Measurements from ENCODE around the gene WAS. TPM values are rescaled to one million over a fixed set of nuclear protein-coding genes. Genes with fewer than 3 reads are reported as not detected.
"Not testable (repeated sequence)": the region's sequence is repeated elsewhere in the genome, so short reads cannot be mapped to it uniquely, and the experiment has no call there.

The WAS gene
- total RNA-seq, 1 experiment from 2014 or later = 0.79 TPM

DNA sequence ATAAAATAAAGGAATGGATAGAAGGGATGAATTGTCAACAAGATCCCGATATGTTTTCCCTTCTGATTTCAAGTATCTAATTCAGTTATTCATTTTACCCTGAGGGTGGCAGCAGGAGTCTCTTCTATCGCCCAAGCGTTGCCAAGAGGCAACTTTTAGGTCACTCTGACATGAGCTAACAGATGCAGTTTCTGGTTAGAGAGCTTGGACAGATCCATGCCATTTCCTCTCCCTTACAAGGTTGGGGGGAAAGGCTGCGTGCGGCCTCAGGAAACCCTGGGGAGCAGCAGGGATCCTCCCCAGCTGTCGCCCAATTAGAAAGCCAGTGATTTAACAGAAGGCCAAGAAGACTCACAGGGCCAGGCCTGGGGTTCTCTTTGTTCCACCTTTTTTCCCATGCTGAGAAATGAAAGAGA lies 35.3 kb upstream of the WAS start:
- POLR2A ChIA-PET = interaction anchor here (1.7 kb wide), 1 partner anchor 28 kb away, joined by 5 read pairs; no protein-coding TSS in a partner anchor
- TF ChIP-seq ZNF232 (CRISPR knock-in tag; IDR thresholded peaks at IDR 0.05) = no peak
- TF ChIP-seq SMAD3 (CRISPR knock-in tag; IDR thresholded peaks at IDR 0.05; ENCODE audit: borderline replicate concordance) = no peak
- TF ChIP-seq, protein P1, sequence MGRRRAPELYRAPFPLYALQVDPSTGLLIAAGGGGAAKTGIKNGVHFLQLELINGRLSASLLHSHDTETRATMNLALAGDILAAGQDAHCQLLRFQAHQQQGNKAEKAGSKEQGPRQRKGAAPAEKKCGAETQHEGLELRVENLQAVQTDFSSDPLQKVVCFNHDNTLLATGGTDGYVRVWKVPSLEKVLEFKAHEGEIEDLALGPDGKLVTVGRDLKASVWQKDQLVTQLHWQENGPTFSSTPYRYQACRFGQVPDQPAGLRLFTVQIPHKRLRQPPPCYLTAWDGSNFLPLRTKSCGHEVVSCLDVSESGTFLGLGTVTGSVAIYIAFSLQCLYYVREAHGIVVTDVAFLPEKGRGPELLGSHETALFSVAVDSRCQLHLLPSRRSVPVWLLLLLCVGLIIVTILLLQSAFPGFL (CRISPR knock-in tag; IDR thresholded peaks at IDR 0.05; ENCODE audit: borderline replicate concordance) = no peak
- TF ChIP-seq, protein P2, sequence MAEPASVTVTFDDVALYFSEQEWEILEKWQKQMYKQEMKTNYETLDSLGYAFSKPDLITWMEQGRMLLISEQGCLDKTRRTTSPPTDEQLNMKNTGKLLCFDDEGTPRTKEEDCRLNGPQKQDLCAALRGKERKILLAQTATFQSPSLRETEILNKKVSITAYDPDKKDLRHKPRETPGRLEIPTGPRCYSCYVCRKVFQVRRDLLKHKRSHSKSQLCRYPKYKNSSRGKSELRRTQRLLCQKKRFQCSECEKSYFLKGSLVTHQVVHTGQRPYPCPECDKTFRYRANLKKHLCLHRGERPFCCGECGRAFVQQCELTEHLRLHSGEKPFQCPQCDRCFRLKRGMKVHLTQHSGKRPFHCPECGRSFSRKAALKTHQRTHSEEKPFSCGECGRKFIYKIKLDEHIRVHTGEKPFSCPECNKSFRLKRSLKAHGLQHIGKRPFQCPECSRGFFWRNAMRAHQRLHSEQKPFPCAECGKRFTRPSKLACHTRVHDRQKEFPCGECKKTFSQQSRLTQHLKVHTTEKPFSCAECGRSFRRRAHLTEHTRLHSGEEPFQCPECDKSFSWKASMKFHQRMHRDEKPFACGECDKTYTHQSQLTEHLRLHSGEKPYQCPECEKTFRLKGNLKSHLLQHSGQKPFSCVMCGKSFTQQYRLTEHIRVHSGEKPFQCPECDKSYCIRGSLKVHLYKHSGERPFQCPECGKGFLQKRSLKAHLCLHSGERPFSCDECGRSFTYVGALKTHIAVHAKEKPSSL (CRISPR knock-in tag; conservative IDR thresholded peaks at IDR 0.05) = no peak
- no peak for TF ChIP-seq ZNF396 (CRISPR knock-in tag; IDR thresholded peaks at IDR 0.05; ENCODE audit: borderline replicate concordance)
- no peak for TF ChIP-seq FOXK1 (CRISPR knock-in tag; IDR thresholded peaks at IDR 0.05)
- H3K4me1 Mint-ChIP-seq = peaks cover 18% of the 10 kb centered on the region
- CTCF ChIA-PET = interaction anchor here (0.6 to 1.8 kb wide), 17 partner anchors 17 to 310 kb away, joined by 3 to 9 read pairs (median 3); partner anchors contain the start of genes HDAC6 and SUV39H1
- ATAC-seq = peak; percentile 96
- H3K27me3 Mint-ChIP-seq (ENCODE audit: low read depth) = peaks cover 25% of the 10 kb centered on the region
- no peak overlapping the region; the same call in 1 of the 2 replicates for H3K27ac Mint-ChIP-seq
- H3K4me3 Mint-ChIP-seq = no peak overlapping the region
- H3K9me3 Mint-ChIP-seq = no peaks in the 10 kb centered on the region
- no peaks in the 10 kb centered on the region for H3K36me3 Mint-ChIP-seq
- DNase-seq (ENCODE audit: low spot score) = peak; percentile 21

DNA sequence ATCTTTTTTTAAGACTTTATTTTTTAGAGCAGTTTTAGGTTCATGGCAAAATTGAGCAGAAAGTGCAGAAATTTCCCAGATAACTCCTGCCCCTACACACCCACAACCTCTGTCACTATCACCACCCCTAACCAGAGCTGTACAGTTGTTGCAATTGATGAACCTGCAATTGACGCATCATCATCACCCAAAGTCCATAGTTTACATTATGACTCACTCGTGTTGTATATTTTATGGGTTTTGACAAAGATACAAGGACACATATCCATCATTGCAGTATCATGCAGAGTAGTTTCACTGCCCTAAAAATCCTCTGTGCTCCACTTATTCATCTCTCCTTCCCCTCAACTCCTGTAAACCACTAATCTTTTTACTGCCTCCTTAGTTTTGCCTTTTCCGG lies 34.5 kb upstream of the WAS start:
- ATAC-seq (no peak), DNase-seq (ENCODE audit: low spot score) (no peak)
- Mint-ChIP-seq H3K9me3 (no peaks in the 10 kb centered on the region), H3K27me3 (ENCODE audit: low read depth) (peaks cover 31% of the 10 kb centered on the region), H3K4me1 (peaks cover 22% of the 10 kb centered on the region), H3K36me3 (no peaks in the 10 kb centered on the region), H3K27ac (no peak overlapping the region; the same call in 1 of the 2 replicates), H3K4me3 (no peak overlapping the region)
- ChIA-PET POLR2A (interaction anchor here (1.7 kb wide), 1 partner anchor 27 kb away, joined by 5 read pairs; no protein-coding TSS in a partner anchor), CTCF (interaction anchor here (0.9 to 1.3 kb wide), 5 partner anchors 43 to 288 kb away, joined by 3 to 4 read pairs (median 3); partner anchors contain the start of gene HDAC6)
- TF ChIP-seq, protein P3, sequence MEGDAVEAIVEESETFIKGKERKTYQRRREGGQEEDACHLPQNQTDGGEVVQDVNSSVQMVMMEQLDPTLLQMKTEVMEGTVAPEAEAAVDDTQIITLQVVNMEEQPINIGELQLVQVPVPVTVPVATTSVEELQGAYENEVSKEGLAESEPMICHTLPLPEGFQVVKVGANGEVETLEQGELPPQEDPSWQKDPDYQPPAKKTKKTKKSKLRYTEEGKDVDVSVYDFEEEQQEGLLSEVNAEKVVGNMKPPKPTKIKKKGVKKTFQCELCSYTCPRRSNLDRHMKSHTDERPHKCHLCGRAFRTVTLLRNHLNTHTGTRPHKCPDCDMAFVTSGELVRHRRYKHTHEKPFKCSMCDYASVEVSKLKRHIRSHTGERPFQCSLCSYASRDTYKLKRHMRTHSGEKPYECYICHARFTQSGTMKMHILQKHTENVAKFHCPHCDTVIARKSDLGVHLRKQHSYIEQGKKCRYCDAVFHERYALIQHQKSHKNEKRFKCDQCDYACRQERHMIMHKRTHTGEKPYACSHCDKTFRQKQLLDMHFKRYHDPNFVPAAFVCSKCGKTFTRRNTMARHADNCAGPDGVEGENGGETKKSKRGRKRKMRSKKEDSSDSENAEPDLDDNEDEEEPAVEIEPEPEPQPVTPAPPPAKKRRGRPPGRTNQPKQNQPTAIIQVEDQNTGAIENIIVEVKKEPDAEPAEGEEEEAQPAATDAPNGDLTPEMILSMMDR (IDR thresholded peaks at IDR 0.05) = no peak
- TF ChIP-seq NFATC4 (CRISPR knock-in tag; IDR thresholded peaks at IDR 0.05) (no peak), NFE2L1 (CRISPR knock-in tag; IDR thresholded peaks at IDR 0.05) (no peak), EMX1 (CRISPR knock-in tag; IDR thresholded peaks at IDR 0.05) (no peak), NR1H2 (CRISPR knock-in tag; IDR thresholded peaks at IDR 0.05) (no peak), ELF4 (CRISPR knock-in tag; IDR thresholded peaks at IDR 0.05; ENCODE audit: low read depth) (no peak), ZNF317 (CRISPR knock-in tag; IDR thresholded peaks at IDR 0.05; ENCODE audit: borderline replicate concordance, low read depth) (no peak), ZNF416 (CRISPR knock-in tag; IDR thresholded peaks at IDR 0.05) (no peak)
- TF ChIP-seq, protein P4, sequence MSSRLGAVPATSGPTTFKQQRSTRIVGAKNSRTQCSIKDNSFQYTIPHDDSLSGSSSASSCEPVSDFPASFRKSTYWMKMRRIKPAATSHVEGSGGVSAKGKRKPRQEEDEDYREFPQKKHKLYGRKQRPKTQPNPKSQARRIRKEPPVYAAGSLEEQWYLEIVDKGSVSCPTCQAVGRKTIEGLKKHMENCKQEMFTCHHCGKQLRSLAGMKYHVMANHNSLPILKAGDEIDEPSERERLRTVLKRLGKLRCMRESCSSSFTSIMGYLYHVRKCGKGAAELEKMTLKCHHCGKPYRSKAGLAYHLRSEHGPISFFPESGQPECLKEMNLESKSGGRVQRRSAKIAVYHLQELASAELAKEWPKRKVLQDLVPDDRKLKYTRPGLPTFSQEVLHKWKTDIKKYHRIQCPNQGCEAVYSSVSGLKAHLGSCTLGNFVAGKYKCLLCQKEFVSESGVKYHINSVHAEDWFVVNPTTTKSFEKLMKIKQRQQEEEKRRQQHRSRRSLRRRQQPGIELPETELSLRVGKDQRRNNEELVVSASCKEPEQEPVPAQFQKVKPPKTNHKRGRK (CRISPR knock-in tag; IDR thresholded peaks at IDR 0.05; ENCODE audit: borderline replicate concordance) = no peak
- TF ChIP-seq, protein P5, sequence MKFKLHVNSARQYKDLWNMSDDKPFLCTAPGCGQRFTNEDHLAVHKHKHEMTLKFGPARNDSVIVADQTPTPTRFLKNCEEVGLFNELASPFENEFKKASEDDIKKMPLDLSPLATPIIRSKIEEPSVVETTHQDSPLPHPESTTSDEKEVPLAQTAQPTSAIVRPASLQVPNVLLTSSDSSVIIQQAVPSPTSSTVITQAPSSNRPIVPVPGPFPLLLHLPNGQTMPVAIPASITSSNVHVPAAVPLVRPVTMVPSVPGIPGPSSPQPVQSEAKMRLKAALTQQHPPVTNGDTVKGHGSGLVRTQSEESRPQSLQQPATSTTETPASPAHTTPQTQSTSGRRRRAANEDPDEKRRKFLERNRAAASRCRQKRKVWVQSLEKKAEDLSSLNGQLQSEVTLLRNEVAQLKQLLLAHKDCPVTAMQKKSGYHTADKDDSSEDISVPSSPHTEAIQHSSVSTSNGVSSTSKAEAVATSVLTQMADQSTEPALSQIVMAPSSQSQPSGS (CRISPR knock-in tag; IDR thresholded peaks at IDR 0.05; ENCODE audit: borderline replicate concordance, low read depth) = no peak
- TF ChIP-seq, protein P6, sequence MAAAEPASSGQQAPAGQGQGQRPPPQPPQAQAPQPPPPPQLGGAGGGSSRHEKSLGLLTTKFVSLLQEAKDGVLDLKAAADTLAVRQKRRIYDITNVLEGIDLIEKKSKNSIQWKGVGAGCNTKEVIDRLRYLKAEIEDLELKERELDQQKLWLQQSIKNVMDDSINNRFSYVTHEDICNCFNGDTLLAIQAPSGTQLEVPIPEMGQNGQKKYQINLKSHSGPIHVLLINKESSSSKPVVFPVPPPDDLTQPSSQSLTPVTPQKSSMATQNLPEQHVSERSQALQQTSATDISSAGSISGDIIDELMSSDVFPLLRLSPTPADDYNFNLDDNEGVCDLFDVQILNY (CRISPR knock-in tag; IDR thresholded peaks at IDR 0.05) = no peak

DNA sequence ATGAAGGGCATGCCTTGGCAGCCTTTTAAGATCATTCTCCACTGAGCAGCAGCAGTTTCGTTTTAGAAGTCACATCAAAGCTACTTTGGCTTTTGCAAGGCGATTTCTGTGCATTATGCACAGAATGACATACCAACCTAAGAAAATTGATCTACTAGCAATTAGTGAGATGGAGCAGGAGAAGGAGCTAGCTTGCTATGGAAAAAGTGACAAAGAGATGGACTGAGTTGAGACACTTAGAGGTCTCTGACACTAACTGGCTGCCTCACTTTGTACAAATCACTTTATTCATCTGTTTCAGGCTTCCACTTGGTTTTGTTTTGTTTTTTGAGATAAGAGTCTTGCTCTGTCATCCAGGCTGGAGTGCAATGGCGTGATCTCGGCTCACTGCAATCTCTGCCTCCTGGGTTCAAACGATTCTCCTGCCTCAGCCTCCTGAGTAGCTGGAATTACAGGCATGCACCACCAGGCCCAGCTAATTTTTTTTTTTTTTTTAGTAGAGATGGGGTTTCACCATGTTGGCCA lies 31.5 kb upstream of the WAS start:
- ATAC-seq = not testable (repeated sequence)

DNA sequence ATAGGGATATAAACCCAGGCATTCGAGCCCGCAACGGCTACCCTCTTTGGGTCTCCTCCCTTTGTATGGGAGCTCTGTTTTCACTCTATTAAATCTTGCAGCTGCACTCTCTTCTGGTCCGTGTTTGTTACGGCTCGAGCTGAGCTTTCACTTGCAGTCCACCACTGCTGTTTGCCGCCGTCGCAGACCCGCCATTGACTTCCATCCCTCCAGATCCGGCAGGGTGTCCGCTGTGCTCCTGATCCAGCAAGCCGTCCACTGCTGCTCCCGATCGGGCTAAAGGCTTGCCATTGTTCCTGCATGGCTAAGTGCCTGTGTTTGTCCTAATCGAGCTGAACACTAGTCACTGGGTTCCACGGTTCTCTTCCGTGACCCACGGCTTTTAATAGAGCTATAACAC lies 28.9 kb upstream of the WAS start:
- CTCF ChIA-PET; H3K9me3 Mint-ChIP-seq; H3K36me3 Mint-ChIP-seq; ATAC-seq; DNase-seq (ENCODE audit: low spot score); POLR2A ChIA-PET: not testable (repeated sequence)
- peaks cover 21% of the 10 kb centered on the region for H3K27me3 Mint-ChIP-seq (ENCODE audit: low read depth)
- 0 out of 2 replicates have a peak overlapping the region, but pooled peaks have one; percentile 10 for H3K4me3 Mint-ChIP-seq
- peaks cover 17% of the 10 kb centered on the region for H3K4me1 Mint-ChIP-seq
- H3K27ac Mint-ChIP-seq = peak overlapping the region; percentile 68; the same call in 1 of the 2 replicates

More for the DNA sequence above, 31.5 kb upstream of the WAS start:
- H3K9me3 Mint-ChIP-seq; H3K36me3 Mint-ChIP-seq; H3K27ac Mint-ChIP-seq; H3K4me3 Mint-ChIP-seq; POLR2A ChIA-PET; CTCF ChIA-PET; DNase-seq (ENCODE audit: low spot score): not testable (repeated sequence)
- Mint-ChIP-seq H3K27me3 (ENCODE audit: low read depth) (peaks cover 28% of the 10 kb centered on the region), H3K4me1 (peaks cover 29% of the 10 kb centered on the region)

Data from WTC11 (cell line).